GM12878 (cell line): ENCODE results near the gene CACNA1A. TPM values are rescaled to one million over a fixed set of nuclear protein-coding genes. Genes with fewer than 3 reads are reported as not detected.
A peak's percentile ranks its signal among the peaks of the same experiment; 100 is the strongest.

Experiments
- CBFB ChIP-seq: IDR thresholded peaks from 2 replicates; pipeline ENCODE4 v1.6.1; 2016; ENCODE audit warnings: antibody characterized with exemption, low read depth
- CEBPZ ChIP-seq: fragments of 150-350 bp; IDR thresholded peaks from 2 replicates; pipeline ENCODE4 v1.6.1; 2016; ENCODE audit warnings: low read depth, low read length
- CREM ChIP-seq: IDR thresholded peaks from 2 replicates; pipeline ENCODE4 v1.6.1; 2014; ENCODE audit warnings: antibody characterized with exemption, low read depth
- EED ChIP-seq: sonication (generic); IDR thresholded peaks from 2 replicates; pipeline ENCODE4 v1.6.1; 2016; ENCODE audit warnings: antibody characterized with exemption, low read depth
- ELK1 ChIP-seq: IDR thresholded peaks from 2 replicates; pipeline ENCODE4 v1.6.1; 2012; ENCODE audit warnings: low read depth, low read length, improper control_type of control experiment
- GATAD2B ChIP-seq: fragments of 450-650 bp; conservative IDR thresholded peaks from 2 replicates; pipeline ENCODE4 v1.6.1; 2017; ENCODE audit warnings: low read depth, mild to moderate bottlenecking, moderate library complexity
- IRF4 ChIP-seq: IDR thresholded peaks from 2 replicates; pipeline ENCODE4 v1.6.1; 2011; ENCODE audit warnings: low read depth, low read length
- MLLT1 ChIP-seq: fragments of 450-650 bp; IDR thresholded peaks from 2 replicates; pipeline ENCODE4 v1.6.1; 2016; ENCODE audit warnings: mild to moderate bottlenecking
- PBX3 ChIP-seq: IDR thresholded peaks from 2 replicates; pipeline ENCODE4 v1.6.1; 2011; ENCODE audit warnings: mild to moderate bottlenecking, low read depth, low read length, moderate library complexity; ENCODE audit not compliant: insufficient replicate concordance
- RCOR1 ChIP-seq: conservative IDR thresholded peaks from 2 replicates; pipeline ENCODE4 v1.6.1; 2012; ENCODE audit warnings: low read depth, low read length, improper control_type of control experiment
- RFX5 ChIP-seq: IDR thresholded peaks from 2 replicates; pipeline ENCODE4 v1.6.1; 2011; ENCODE audit warnings: low read depth, low read length, improper control_type of control experiment
- SRF ChIP-seq, 2 experiments: IDR thresholded peaks; 2 replicates each; pipeline ENCODE4 v1.6.1; 2011; ENCODE audit warnings: low read depth in 2 of 2, low read length in 2 of 2, mild to moderate bottlenecking in 1 of 2, moderate library complexity in 1 of 2
- USF2 ChIP-seq: IDR thresholded peaks from 2 replicates; pipeline ENCODE4 v1.6.1; 2011; ENCODE audit warnings: low read depth, low read length, improper control_type of control experiment, borderline replicate concordance
- ZSCAN29 ChIP-seq: fragments of 450-650 bp; IDR thresholded peaks from 2 replicates; pipeline ENCODE4 v1.6.1; 2017; ENCODE audit warnings: mild to moderate bottlenecking, moderate library complexity
- polyA plus RNA-seq, 11 experiments: library from polyadenylated mRNA; depleted of rRNA in 4 of 11; unstranded in 6 of 11; stranded (reverse) in 5 of 11; fragments of >200 nt; fragmentation: Nextera tagmentation in 4 of 11; fragmentation: Illumina TruSeq in 1 of 11; extraction: Ambion mirVana in 4 of 11; extraction: Trizol in 1 of 11; gene quantifications; 1 replicate in 1 of 11; 2 replicates in 10 of 11; pipeline versions ENCODE4 v1.2.1 to v1.2.3, GENCODE V29; 2011 to 2016; ENCODE audit warnings: inconsistent platforms in 2 of 11, missing spikeins in 2 of 11, low read depth in 1 of 11
- total RNA-seq, 4 experiments: library from RNA; depleted of rRNA in 3 of 4; stranded (reverse); fragments of >200 nt in 3 of 4; fragmentation: Illumina TruSeq in 1 of 4; extraction: Trizol in 1 of 4; gene quantifications; 2 replicates each; pipeline versions ENCODE4 v1.2.1 to v1.2.3, GENCODE V29; 2013 to 2021
- TF ChIP-seq, protein P1 (sequence below): fragments of 450-650 bp; IDR thresholded peaks from 2 replicates; pipeline ENCODE4 v1.6.1; 2017; ENCODE audit warnings: antibody characterized with exemption, mild to moderate bottlenecking, moderate library complexity
- TF ChIP-seq, protein P2 (sequence below): IDR thresholded peaks from 2 replicates; pipeline ENCODE4 v1.6.1; 2012; ENCODE audit warnings: low read depth, low read length, improper control_type of control experiment

CACNA1A gene
- total and polyA plus RNA-seq, 10 of the 15 experiments (the other 5 are each of a cell fraction or from before 2014, with no cell fraction given), result 1.1 to 4.4 (median 2.5) TPM

- TF ChIP-seq, protein P1, sequence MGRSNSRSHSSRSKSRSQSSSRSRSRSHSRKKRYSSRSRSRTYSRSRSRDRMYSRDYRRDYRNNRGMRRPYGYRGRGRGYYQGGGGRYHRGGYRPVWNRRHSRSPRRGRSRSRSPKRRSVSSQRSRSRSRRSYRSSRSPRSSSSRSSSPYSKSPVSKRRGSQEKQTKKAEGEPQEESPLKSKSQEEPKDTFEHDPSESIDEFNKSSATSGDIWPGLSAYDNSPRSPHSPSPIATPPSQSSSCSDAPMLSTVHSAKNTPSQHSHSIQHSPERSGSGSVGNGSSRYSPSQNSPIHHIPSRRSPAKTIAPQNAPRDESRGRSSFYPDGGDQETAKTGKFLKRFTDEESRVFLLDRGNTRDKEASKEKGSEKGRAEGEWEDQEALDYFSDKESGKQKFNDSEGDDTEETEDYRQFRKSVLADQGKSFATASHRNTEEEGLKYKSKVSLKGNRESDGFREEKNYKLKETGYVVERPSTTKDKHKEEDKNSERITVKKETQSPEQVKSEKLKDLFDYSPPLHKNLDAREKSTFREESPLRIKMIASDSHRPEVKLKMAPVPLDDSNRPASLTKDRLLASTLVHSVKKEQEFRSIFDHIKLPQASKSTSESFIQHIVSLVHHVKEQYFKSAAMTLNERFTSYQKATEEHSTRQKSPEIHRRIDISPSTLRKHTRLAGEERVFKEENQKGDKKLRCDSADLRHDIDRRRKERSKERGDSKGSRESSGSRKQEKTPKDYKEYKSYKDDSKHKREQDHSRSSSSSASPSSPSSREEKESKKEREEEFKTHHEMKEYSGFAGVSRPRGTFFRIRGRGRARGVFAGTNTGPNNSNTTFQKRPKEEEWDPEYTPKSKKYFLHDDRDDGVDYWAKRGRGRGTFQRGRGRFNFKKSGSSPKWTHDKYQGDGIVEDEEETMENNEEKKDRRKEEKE, result no peak
- TF ChIP-seq MLLT1, result 0 out of 2 replicates have a peak, but pooled peaks have one; percentile 30
- TF ChIP-seq CREM, result peak; percentile 43; the same call in 1 of the 2 replicates
- TF ChIP-seq CBFB, result no peak
- no peak for TF ChIP-seq GATAD2B
- TF ChIP-seq IRF4, result no peak
- TF ChIP-seq ELK1, result no peak
- TF ChIP-seq ZSCAN29, result no peak
- no peak for TF ChIP-seq CEBPZ
- TF ChIP-seq PBX3, result no peak
- no peak for TF ChIP-seq EED
- TF ChIP-seq SRF (IDR thresholded peaks at IDR 0.05; ENCODE audit: low read depth in 2 of 2, low read length in 2 of 2), result no peak
- no peak for TF ChIP-seq RFX5
- no peak for TF ChIP-seq RCOR1
- TF ChIP-seq USF2, result no peak; the same call in 1 of the 2 replicates
- TF ChIP-seq, protein P2, sequence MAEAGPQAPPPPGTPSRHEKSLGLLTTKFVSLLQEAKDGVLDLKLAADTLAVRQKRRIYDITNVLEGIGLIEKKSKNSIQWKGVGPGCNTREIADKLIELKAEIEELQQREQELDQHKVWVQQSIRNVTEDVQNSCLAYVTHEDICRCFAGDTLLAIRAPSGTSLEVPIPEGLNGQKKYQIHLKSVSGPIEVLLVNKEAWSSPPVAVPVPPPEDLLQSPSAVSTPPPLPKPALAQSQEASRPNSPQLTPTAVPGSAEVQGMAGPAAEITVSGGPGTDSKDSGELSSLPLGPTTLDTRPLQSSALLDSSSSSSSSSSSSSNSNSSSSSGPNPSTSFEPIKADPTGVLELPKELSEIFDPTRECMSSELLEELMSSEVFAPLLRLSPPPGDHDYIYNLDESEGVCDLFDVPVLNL, result no peak
Observed at GRCh38 chr19:13215572-13216380, 290.5 kb downstream of the CACNA1A start (continued).
